HUES48 (cell line): ENCODE measurements around the gene TM4SF20.

ENCODE experiments used
- H3K27ac ChIP-seq: one replicate; pipeline ENCODE4 v1.7.0; 2013; ENCODE audit warnings: low read depth, low read length, inconsistent platforms
- H3K27me3 ChIP-seq: 2 replicates; pipeline ENCODE4 v1.6.1; 2013; ENCODE audit warnings: mild to moderate bottlenecking, low read length; ENCODE audit not compliant: control insufficient read depth, insufficient read depth
- H3K36me3 ChIP-seq: 2 replicates; pipeline ENCODE4 v1.6.1; 2013; ENCODE audit warnings: low read length; ENCODE audit not compliant: control insufficient read depth, insufficient read depth
- H3K4me1 ChIP-seq: 2 replicates; pipeline ENCODE4 v1.6.1; 2013; ENCODE audit warnings: mild to moderate bottlenecking, low read length; ENCODE audit not compliant: control insufficient read depth, insufficient read depth
- H3K4me3 ChIP-seq: 2 replicates; pipeline ENCODE4 v1.5.1; 2013; ENCODE audit warnings: mild to moderate bottlenecking, low read depth, low read length
- H3K9ac ChIP-seq: 2 replicates; pipeline ENCODE4 v1.6.1; 2013; ENCODE audit warnings: mild to moderate bottlenecking, low read depth, low read length, moderate library complexity
- H3K9me3 ChIP-seq: 2 replicates; pipeline ENCODE4 v1.6.1; 2013; ENCODE audit warnings: low read length; ENCODE audit not compliant: control insufficient read depth, insufficient read depth

Gene TM4SF20

GRCh38 chr2:227313310-227313709, 65.8 kb downstream of the TM4SF20 start:
- Histone ChIP-seq H3K27ac (no peak overlapping the region), H3K4me1 (peaks cover 11% of the 10 kb centered on the region; the same call in 1 of the 2 replicates), H3K27me3 (no peaks in the 10 kb centered on the region), H3K4me3 (no peak overlapping the region), H3K36me3 (no peaks in the 10 kb centered on the region), H3K9me3 (peaks cover 6% of the 10 kb centered on the region; the same call in 1 of the 2 replicates), H3K9ac (no peak overlapping the region)

- peaks cover 1% of the 10 kb centered on the region; the same call in 1 of the 2 replicates for H3K9me3 ChIP-seq
- no peaks in the 10 kb centered on the region for H3K27me3 ChIP-seq
- H3K36me3 ChIP-seq: no peaks in the 10 kb centered on the region
- H3K27ac ChIP-seq: no peak overlapping the region
- H3K4me1 ChIP-seq: peaks cover 11% of the 10 kb centered on the region; the same call in 1 of the 2 replicates
- H3K4me3 ChIP-seq: no peak overlapping the region
- no peak overlapping the region for H3K9ac ChIP-seq
Observed at GRCh38 chr2:227312579-227312978, 66.5 kb downstream of the TM4SF20 start.
